ENCODE results near the gene RBBP5.

Gene RBBP5

DNA sequence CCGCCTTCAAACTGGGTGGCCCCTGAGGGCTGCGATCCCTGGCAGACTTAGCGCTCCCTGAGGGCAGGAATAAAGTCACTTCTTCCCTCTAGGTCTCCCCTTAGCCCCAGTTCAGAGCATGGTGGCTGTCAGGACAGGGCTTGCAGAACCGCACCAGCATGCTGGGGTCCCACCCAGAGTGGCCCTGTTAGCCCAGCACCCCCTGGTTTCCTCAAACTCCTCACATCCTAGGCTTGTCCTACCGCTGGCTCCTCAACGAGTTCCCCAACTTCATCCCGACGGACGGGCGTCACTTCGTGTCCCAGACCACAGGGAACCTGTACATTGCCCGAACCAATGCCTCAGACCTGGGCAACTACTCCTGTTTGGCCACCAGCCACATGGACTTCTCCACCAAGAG, 62.9 kb downstream of the RBBP5 start:
- Mint-ChIP-seq H3K27ac (no peak overlapping the region), H3K27me3 (no peaks in the 10 kb centered on the region), H3K4me1 (no peaks in the 10 kb centered on the region), H3K9me3 (no peaks in the 10 kb centered on the region), H3K36me3 (no peaks in the 10 kb centered on the region), H3K4me3 (no peak overlapping the region)

GRCh38 chr1:205057808-205058575, 63.8 kb downstream of the RBBP5 start:
- H3K4me1 Mint-ChIP-seq: no peaks in the 10 kb centered on the region
- H3K9me3 Mint-ChIP-seq: no peaks in the 10 kb centered on the region
- H3K36me3 Mint-ChIP-seq: no peaks in the 10 kb centered on the region
- H3K27ac Mint-ChIP-seq: no peak overlapping the region
- no peak overlapping the region for H3K4me3 Mint-ChIP-seq
- H3K27me3 Mint-ChIP-seq: no peaks in the 10 kb centered on the region

DNA sequence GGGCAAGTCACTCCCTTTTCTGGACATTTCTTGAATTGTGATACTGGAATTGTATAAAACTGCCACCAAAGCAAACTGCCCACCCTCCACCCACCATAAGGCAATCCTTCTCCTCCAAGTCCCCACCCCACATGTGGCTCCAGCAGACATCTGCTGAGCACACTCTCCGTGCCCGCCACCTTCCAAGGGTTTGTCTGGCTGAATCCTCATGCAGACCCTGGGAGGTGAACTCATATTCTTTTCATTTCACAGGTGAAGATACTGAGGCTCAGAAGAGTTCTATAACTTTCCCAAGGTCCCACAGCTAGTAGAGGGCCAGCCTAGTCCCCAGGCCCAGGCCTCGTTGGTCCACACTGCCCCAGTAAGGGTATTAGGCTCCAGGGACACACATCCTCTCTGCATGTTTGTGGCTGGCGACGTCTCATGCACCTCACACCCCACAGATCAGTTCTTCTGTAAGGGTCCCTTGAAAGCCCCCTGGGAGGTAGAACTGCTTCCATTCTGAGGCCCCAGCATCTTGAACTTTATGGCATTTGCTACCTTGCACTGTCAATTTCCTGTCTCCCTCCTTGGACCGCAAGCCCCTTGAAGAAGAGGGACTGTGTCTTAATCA, 64.7 kb downstream of the RBBP5 start:
- Mint-ChIP-seq H3K27me3 (no peaks in the 10 kb centered on the region), H3K36me3 (no peaks in the 10 kb centered on the region), H3K9me3 (no peaks in the 10 kb centered on the region), H3K4me3 (no peak overlapping the region), H3K27ac (no peak overlapping the region), H3K4me1 (no peaks in the 10 kb centered on the region)

DNA sequence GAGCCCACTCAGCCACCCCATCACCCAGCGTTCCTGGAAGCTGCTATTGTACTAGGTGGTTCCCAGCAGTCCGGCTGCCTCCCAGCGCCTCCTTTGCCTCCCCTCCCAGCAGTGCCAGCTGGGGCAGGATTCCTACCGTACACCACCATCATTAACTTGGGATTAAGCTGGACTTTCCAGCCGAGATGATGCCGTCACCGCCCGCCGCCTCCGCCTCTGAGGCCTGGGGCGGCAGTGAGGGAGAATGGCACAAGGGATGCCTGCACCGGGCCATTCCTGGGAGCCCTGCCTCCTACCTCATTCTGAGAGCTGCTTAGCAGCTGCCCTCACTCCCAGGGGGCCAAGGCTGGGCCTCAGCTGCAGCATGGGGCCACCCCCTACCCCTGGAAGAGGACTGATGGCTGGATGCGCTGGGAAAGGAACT, 65.6 kb downstream of the RBBP5 start:
- no peak overlapping the region for H3K27ac Mint-ChIP-seq
- H3K4me1 Mint-ChIP-seq: no peaks in the 10 kb centered on the region
- H3K9me3 Mint-ChIP-seq: no peaks in the 10 kb centered on the region
- H3K36me3 Mint-ChIP-seq: no peaks in the 10 kb centered on the region
- H3K4me3 Mint-ChIP-seq: no peak overlapping the region
- H3K27me3 Mint-ChIP-seq: no peaks in the 10 kb centered on the region

- H3K27ac Mint-ChIP-seq: no peak overlapping the region
- no peaks in the 10 kb centered on the region for H3K4me1 Mint-ChIP-seq
- no peak overlapping the region for H3K4me3 Mint-ChIP-seq
- H3K27me3 Mint-ChIP-seq: no peaks in the 10 kb centered on the region
- no peaks in the 10 kb centered on the region for H3K9me3 Mint-ChIP-seq
- no peaks in the 10 kb centered on the region for H3K36me3 Mint-ChIP-seq
Observed at GRCh38 chr1:205054013-205054412, 67.8 kb downstream of the RBBP5 start.

GRCh38 chr1:205053296-205053695, 68.5 kb downstream of the RBBP5 start:
- H3K27me3 Mint-ChIP-seq: no peaks in the 10 kb centered on the region

DNA sequence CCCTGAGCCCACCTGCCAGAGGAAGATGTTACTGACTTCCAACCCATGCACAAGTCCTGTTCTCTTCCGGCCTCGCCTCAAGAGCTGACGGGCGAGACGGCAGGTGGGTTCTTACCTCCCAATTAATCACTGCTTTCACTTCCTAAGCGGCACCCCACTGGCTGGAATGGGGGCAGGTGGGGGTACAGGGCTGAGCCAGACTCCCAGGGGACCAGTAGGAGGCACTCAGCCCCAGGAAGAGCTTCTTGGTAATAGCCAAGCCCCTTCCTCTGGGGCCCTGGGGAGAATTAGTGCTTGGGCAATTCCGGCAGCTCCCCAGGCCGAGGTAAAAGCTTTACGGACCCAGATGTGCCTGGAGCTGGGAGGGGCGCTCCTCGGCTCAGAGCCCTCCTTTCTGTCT, 69.1 kb downstream of the RBBP5 start:
- H3K27me3 Mint-ChIP-seq: no peaks in the 10 kb centered on the region
- no peaks in the 10 kb centered on the region for H3K36me3 Mint-ChIP-seq
- no peak overlapping the region for H3K4me3 Mint-ChIP-seq
- H3K4me1 Mint-ChIP-seq: no peaks in the 10 kb centered on the region
- H3K9me3 Mint-ChIP-seq: no peaks in the 10 kb centered on the region
- H3K27ac Mint-ChIP-seq: no peak overlapping the region

More at GRCh38 chr1:205053296-205053695, 68.5 kb downstream of the RBBP5 start:
- no peak overlapping the region for H3K27ac Mint-ChIP-seq
- H3K4me3 Mint-ChIP-seq: no peak overlapping the region
- H3K9me3 Mint-ChIP-seq: no peaks in the 10 kb centered on the region
- no peaks in the 10 kb centered on the region for H3K36me3 Mint-ChIP-seq
- no peaks in the 10 kb centered on the region for H3K4me1 Mint-ChIP-seq

DNA sequence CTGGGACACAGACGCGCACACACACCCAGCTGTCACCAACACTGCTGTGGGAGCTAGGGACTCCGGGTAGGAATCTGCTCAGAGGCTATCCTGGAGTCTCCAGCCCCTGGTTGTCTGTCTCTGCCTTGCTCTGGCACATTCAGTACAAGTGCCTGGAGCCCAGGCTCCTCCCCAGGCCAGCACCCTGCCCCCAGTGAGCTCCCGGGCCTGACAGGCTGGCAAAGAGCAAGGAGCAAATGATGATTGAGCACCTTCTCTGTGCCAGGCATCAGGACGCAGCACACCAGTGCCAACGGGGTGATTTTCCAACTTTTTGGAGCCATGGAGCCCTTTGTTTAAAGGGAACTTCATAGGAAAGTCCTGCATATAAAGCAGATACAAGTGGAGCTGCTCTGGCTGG, 72.3 kb downstream of the RBBP5 start:
- H3K27me3 Mint-ChIP-seq: peaks cover 13% of the 10 kb centered on the region
- H3K27ac Mint-ChIP-seq: no peak overlapping the region
- no peaks in the 10 kb centered on the region for H3K4me1 Mint-ChIP-seq
- H3K9me3 Mint-ChIP-seq: no peaks in the 10 kb centered on the region
- H3K36me3 Mint-ChIP-seq: no peaks in the 10 kb centered on the region
- no peak overlapping the region for H3K4me3 Mint-ChIP-seq

DNA sequence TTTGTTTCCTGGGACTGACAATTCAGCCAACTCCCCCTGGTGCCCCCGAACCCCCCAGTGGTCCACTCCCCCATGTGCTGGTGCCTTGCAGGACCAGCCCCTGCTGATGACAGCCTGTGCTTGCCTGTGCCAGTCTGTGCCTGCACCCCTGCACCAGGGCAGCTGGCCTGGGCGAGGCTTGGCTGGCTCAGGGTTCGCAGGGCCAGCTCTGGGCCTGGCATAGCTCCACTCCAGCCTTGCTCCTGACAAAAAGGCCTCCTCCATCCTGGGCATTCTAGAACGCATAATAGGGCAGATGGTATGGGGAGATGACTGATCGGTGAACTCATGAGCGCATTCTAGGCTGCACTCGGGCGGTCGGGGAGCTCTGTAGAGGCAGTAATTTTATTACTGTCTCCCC, 73.4 kb downstream of the RBBP5 start:
- Mint-ChIP-seq H3K27ac (no peak overlapping the region), H3K36me3 (no peaks in the 10 kb centered on the region), H3K27me3 (peaks cover 16% of the 10 kb centered on the region), H3K4me1 (no peaks in the 10 kb centered on the region), H3K4me3 (no peak overlapping the region), H3K9me3 (no peaks in the 10 kb centered on the region)

GRCh38 chr1:205047764-205048231, 74.0 kb downstream of the RBBP5 start:
- Mint-ChIP-seq H3K4me3 (no peak overlapping the region), H3K36me3 (no peaks in the 10 kb centered on the region), H3K27me3 (peaks cover 16% of the 10 kb centered on the region), H3K27ac (no peak overlapping the region), H3K9me3 (no peaks in the 10 kb centered on the region), H3K4me1 (no peaks in the 10 kb centered on the region)

DNA sequence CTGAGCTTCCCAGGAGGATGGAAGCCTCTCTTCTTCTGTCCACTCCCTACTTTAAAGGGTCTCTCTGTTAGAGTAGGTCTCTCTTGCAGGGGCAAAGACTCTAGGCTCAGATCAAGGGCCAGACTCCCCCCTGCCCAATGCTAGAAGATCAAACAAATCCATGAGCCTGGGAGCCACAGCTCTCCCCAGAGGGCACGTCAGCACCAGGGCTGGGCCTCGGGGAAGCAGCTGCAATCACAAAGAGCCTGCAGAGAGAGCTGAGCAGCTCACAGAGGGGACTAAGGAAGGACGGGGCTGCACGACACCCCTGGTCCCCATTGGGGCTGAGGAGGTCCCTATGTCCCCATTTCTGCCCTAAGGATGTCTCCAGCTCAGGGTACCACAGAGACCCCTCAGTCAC, 74.9 kb downstream of the RBBP5 start:
- Mint-ChIP-seq H3K27ac (no peak overlapping the region), H3K4me3 (no peak overlapping the region)

DNA sequence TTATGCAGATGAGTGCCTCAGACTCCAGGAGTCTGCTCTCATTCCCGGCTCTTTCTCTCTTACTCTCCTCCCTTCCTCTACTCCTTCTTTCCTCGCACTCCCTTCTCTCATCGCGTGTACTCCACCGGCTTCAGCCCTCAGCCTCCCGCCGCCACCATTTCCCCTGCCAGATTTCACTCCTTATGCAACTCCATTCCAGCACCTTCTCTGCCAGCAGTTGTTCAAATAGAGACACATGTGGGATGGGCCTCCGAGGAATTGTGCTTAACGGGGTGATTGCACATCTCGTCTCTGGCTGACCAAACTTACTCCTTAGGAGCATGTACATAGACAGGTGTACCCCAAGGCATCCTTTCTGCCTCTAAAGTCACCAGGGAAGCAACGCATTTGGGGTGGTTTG, 76.6 kb downstream of the RBBP5 start:
- Mint-ChIP-seq H3K36me3 (no peaks in the 10 kb centered on the region), H3K27ac (no peak overlapping the region), H3K27me3 (peaks cover 16% of the 10 kb centered on the region), H3K9me3 (no peaks in the 10 kb centered on the region), H3K4me1 (no peaks in the 10 kb centered on the region), H3K4me3 (no peak overlapping the region)

More for the DNA sequence above, 74.9 kb downstream of the RBBP5 start:
- no peaks in the 10 kb centered on the region for H3K36me3 Mint-ChIP-seq
- peaks cover 16% of the 10 kb centered on the region for H3K27me3 Mint-ChIP-seq
- H3K4me1 Mint-ChIP-seq: no peaks in the 10 kb centered on the region
- no peaks in the 10 kb centered on the region for H3K9me3 Mint-ChIP-seq

DNA sequence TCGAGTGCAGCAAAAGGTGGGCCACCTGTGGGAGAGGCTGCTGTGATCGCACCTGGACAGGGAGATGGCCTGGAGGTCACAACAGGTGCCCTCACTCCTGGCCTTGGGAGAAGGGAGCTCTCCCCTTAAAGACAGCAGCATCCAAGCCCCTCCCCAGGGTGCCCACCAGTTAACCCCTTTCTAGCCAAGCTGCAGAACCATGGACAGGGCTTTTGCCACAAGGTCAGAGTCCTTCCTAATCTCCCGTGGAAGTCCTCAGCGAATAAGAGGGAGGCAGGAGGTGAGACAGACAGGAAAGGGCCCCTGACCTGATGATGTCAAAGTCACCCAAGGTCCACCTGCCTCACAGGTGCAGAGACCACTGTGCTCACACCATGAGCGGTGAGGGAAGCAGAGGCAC, 77.0 kb downstream of the RBBP5 start:
- no peaks in the 10 kb centered on the region for H3K9me3 Mint-ChIP-seq

DNA sequence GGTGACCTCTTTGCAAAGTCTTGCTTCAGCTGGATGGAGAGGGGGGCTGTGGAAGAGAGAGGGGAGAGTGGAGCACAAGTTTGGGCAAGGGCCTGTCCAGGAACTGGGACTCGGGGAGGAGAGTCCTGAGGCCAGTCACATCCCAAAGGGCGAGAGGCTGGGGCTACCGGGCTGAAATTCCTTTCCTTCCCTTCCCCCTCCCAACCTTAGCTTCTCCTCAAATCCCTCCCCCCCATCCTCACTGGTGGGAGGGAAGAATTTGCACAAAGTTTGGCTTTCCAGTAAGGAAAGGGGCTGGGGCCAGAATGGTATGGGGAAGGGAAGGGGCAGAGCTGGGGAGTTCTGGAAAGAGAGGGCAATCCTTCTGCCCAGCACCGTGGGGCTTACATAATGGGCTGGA, 77.9 kb downstream of the RBBP5 start:
- Mint-ChIP-seq H3K4me3 (no peak overlapping the region), H3K36me3 (no peaks in the 10 kb centered on the region), H3K27me3 (peaks cover 16% of the 10 kb centered on the region), H3K4me1 (no peaks in the 10 kb centered on the region), H3K9me3 (no peaks in the 10 kb centered on the region), H3K27ac (no peak overlapping the region)

More for the DNA sequence above, 77.0 kb downstream of the RBBP5 start:
- Mint-ChIP-seq H3K27ac (no peak overlapping the region), H3K4me3 (no peak overlapping the region), H3K36me3 (no peaks in the 10 kb centered on the region), H3K27me3 (peaks cover 16% of the 10 kb centered on the region), H3K4me1 (no peaks in the 10 kb centered on the region)

- H3K4me1 Mint-ChIP-seq: no peaks in the 10 kb centered on the region
- H3K36me3 Mint-ChIP-seq: no peaks in the 10 kb centered on the region
- peaks cover 16% of the 10 kb centered on the region for H3K27me3 Mint-ChIP-seq
- no peak within 1 kb of the TSS for H3K27ac Mint-ChIP-seq
- no peaks in the 10 kb centered on the region for H3K9me3 Mint-ChIP-seq
- no peak within 1 kb of the TSS for H3K4me3 Mint-ChIP-seq
Observed at GRCh38 chr1:205042911-205043806, 78.6 kb downstream of the RBBP5 start, which contains the start of gene CNTN2. Gene CNTN2 (plus strand): TSS chr1:205043212. CDS start chr1:205053186, 9,974 bp downstream.

Data from activated naive CD4-positive, alpha-beta T cell treated with anti-CD3 and anti-CD28 coated beads, Interleukin-2, amount 50 U/mL, for 24 hours (primary cell).